ENCODE results near the gene EMILIN2. TPM values are rescaled to one million over a fixed set of nuclear protein-coding genes. Genes with fewer than 3 reads are reported as not detected.

Gene EMILIN2
- total and polyA plus RNA-seq, 8 donors: 2.0 to 120 (median 5.7) TPM

DNA sequence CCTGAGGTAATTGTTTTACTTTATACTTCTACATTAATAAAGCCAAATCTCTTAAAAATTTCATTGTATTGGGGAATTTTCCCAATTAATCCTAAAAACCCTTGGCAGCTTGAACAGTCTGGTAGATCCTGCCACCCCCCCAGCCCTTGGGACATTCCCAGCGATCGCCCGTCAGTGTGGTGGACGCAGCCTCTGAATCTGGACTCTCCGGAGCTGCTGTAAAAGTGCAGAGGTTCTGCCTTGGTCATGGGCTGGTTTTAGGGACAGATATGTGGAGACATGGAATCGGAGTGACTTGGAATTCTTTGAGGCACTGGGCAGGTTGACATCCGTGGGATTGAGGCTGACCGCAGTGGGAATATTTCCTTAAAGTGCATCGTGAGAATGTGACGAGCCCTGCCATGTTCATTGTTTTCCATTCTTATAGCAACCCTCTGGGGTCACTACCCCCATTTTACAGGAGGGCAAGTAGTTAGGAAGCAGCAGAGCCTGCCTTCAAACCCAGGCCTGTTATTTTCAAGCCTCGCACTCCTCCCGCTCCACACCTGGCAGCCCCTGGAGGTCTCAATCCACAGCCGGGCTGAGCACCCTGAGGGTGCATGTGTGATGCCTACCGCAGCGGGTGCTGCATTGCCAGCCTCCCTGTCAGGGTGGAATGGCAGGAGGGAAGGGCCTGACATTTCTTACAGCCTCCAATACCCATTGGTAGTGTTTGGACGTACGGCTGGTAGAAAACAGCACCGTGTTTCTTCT is 6.5 kb downstream of the EMILIN2 start:
- TF ChIP-seq POLR2AphosphoS5 (IDR thresholded peaks at IDR 0.05) (no peak), POLR2A (IDR thresholded peaks at IDR 0.05) (no peak), EP300 (IDR thresholded peaks at IDR 0.05) (no peak)
- TF ChIP-seq, protein P1, sequence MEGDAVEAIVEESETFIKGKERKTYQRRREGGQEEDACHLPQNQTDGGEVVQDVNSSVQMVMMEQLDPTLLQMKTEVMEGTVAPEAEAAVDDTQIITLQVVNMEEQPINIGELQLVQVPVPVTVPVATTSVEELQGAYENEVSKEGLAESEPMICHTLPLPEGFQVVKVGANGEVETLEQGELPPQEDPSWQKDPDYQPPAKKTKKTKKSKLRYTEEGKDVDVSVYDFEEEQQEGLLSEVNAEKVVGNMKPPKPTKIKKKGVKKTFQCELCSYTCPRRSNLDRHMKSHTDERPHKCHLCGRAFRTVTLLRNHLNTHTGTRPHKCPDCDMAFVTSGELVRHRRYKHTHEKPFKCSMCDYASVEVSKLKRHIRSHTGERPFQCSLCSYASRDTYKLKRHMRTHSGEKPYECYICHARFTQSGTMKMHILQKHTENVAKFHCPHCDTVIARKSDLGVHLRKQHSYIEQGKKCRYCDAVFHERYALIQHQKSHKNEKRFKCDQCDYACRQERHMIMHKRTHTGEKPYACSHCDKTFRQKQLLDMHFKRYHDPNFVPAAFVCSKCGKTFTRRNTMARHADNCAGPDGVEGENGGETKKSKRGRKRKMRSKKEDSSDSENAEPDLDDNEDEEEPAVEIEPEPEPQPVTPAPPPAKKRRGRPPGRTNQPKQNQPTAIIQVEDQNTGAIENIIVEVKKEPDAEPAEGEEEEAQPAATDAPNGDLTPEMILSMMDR (IDR thresholded peaks at IDR 0.05): no peak
- Histone ChIP-seq H3K4me3 (no peak overlapping the region), H3K36me3 (no peaks in the 10 kb centered on the region), H3K27me3 (peaks cover 0 to 25% (median 7%) of the 10 kb centered on the region in 3 donors), H3K4me1 (peaks cover 0 to 26% (median 10%) of the 10 kb centered on the region in 4 donors), H3K27ac (no peak overlapping the region), H3K9me3 (no peaks in the 10 kb centered on the region)
- intact Hi-C loops (cut with DNase I; ENCODE audit: low total_unique reads): no loop called here
- DNase-seq: no peak
- WGBS, 5 donors: 88 to 96% (median 91%) methylated on average over 15 to 18 of the region's 18 CpGs

DNA sequence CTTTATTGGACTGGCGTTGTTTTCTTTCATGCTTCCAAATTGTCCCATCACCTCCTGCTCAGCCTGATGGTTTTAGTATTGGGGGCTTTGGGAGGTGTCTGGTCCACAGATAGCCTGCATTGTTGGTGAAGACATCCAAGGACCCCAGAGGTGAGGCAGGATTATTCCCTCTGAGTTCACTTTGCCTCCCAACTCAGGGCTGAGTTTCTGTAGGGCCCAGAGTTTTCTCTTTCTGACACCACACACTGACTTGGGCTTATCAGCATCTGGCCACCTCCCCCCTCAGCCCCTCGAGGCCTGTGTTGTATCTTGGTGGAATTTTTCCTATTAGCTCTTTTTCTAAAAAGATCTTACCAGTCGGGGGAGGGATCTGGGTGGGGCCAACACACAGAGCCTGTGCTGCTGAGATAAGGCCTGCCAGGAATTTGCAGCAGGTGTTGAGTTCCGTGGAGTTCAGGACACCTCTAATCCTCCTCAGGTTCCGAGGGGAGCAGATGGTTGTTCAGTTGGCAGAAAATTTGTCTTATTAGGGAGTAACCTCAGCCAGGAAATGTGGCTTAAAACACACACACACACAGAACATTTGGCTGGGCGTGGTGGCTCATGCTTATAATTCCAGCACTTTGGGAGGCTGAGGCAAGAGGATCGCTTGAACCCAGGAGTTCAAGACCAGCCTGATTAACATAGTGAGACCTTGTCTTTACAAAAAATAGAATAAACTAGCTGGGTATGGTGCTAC is 7.3 kb downstream of the EMILIN2 start:
- Histone ChIP-seq H3K4me3 (no peak overlapping the region), H3K4me1 (peaks cover 0 to 20% (median 9%) of the 10 kb centered on the region in 4 donors), H3K27ac (peak overlapping the region in 2 of 5 donors; percentile 4 to 69), H3K27me3 (peaks cover 0 to 17% (median 4%) of the 10 kb centered on the region in 3 donors), H3K9me3 (no peaks in the 10 kb centered on the region), H3K36me3 (no peaks in the 10 kb centered on the region)
- DNase-seq: peak in 1 of 2 donors; percentile 71
- intact Hi-C loops (cut with DNase I; ENCODE audit: low total_unique reads): no loop called here
- 45 to 53% (median 49%) methylated on average over 7 of the region's 7 CpGs for WGBS, 5 donors
- TF ChIP-seq EP300 (IDR thresholded peaks at IDR 0.05) (no peak), POLR2AphosphoS5 (IDR thresholded peaks at IDR 0.05) (no peak), POLR2A (IDR thresholded peaks at IDR 0.05) (no peak)

DNA sequence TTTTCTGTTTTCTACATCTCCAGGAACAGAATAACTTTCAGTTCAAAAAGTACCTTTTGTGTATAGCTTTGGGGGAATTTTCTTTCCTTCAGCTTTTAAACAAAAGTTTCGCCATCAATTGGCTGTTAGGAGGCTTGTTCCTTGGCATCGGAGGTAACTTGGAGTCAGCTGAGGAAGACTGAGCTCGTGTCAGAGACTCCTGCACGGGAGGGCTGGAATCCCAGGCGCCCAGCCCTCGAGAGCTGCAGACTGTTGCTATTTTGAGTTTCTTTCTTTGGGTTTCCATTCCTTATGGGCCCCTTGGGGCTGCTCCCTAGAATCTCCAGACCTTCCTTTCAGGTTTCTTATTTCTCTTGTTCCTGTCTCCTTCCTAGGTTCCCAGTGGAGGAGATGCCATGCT is 8.1 kb downstream of the EMILIN2 start:
- H3K36me3 ChIP-seq: no peaks in the 10 kb centered on the region
- intact Hi-C loops (cut with DNase I; ENCODE audit: low total_unique reads): no loop called here
- H3K27me3 ChIP-seq: peaks cover 0 to 10% (median 0%) of the 10 kb centered on the region in 3 donors
- peaks cover 0 to 7% (median 5%) of the 10 kb centered on the region in 4 donors for H3K9me3 ChIP-seq
- no peak overlapping the region for H3K4me3 ChIP-seq
- no peak for DNase-seq
- TF ChIP-seq POLR2A (IDR thresholded peaks at IDR 0.05): no peak
- TF ChIP-seq, protein P1 (IDR thresholded peaks at IDR 0.05): no peak
- no peak for TF ChIP-seq EP300 (IDR thresholded peaks at IDR 0.05)
- TF ChIP-seq POLR2AphosphoS5 (IDR thresholded peaks at IDR 0.05): no peak
- WGBS, 5 donors: 67 to 89% (median 78%) methylated on average over 6 of the region's 6 CpGs
- H3K27ac ChIP-seq: peak overlapping the region in 2 of 5 donors; percentile 4 to 69
- peaks cover 0 to 20% (median 9%) of the 10 kb centered on the region in 4 donors for H3K4me1 ChIP-seq

DNA sequence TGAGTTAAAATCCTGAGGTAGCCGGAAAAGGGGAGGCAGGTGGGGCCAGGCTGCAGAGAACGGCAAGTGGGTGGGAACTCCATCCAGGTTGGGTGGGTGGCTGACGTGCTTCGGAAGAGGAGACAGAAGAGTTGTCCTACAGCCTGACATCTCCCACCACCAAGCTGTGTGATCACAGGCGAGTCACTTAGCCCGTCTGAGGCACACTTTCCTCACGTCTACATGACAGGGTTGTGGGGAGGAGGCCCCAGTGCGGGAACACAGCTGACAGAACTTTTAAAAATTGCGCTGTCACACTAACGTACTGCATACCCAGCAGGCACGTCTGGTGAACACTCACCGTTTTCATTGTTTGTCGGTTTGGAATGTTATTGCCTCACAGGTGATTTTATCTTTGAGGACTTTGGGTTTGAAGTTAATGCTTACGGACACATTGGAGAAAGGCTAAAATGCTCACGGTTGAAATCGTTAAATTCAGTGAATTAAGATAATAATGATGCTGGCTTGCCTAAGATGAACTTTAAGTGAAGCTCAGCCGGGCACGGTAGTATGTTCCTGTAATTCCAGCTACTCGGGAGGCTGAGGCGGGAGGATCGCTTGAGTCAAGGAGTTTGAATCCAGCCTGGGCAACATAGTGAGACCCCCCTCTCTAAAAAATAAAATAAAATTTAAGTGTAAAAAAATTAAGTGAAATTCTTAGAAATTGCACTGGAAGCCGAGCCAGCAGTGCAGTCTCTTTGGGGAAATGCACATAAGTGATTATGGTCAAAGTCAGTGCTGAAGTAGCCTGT is 8.9 kb downstream of the EMILIN2 start:
- Histone ChIP-seq H3K9me3 (peaks cover 0 to 8% (median 6%) of the 10 kb centered on the region in 4 donors), H3K27me3 (peaks cover 0 to 2% (median 0%) of the 10 kb centered on the region in 3 donors), H3K27ac (peak overlapping the region in 3 of 5 donors; percentile 56 to 69 (median 59)), H3K4me1 (peaks cover 0 to 20% (median 9%) of the 10 kb centered on the region in 4 donors), H3K4me3 (no peak overlapping the region), H3K36me3 (no peaks in the 10 kb centered on the region)
- intact Hi-C loops (cut with DNase I; ENCODE audit: low total_unique reads): no loop called here
- TF ChIP-seq, protein P1 (IDR thresholded peaks at IDR 0.05): no peak
- TF ChIP-seq POLR2AphosphoS5 (IDR thresholded peaks at IDR 0.05) (no peak), EP300 (IDR thresholded peaks at IDR 0.05) (no peak), POLR2A (IDR thresholded peaks at IDR 0.05) (no peak)
- no peak for DNase-seq
- WGBS, 5 donors: 88 to 92% (median 91%) methylated on average over 22 of the region's 22 CpGs
